ENCODE measurements around the gene RIC8A. TPM values are rescaled to one million over a fixed set of nuclear protein-coding genes. Genes with fewer than 3 reads are reported as not detected.

Gene RIC8A
- total and polyA plus RNA-seq, 4 donors = 30.6 to 77.3 (median 67.8) TPM

DNA sequence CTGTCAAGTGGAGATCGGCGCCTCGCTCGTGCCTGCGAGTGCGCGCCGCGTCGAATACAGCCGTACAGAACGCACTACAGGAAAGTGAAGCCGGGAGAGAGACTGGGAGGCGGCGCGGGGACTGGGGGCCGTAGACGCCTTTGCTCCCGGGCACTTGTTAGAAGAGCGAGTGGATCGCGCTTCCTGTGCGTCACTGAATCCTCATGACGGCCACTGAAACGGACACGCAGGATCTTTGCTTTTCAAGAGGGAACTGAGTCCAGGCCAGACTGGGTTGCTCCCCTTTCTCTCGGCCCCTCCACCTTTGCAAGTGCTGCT, 314 bp downstream of the RIC8A start:
- H3K27me3 ChIP-seq (ENCODE audit: control insufficient read depth in 1 of 2, insufficient read depth in 2 of 2, low read length in 1 of 2) = no peaks in the 10 kb centered on the region
- no peaks in the 10 kb centered on the region for H3K9me3 ChIP-seq (ENCODE audit: control insufficient read depth, low read length)
- peak overlapping the region; percentile 53 to 69 for H3K4me3 ChIP-seq (ENCODE audit: low read length in 2 of 2)
- peak overlapping the region; percentile 65 to 83 for H3K27ac ChIP-seq (ENCODE audit: low read depth in 1 of 2, low read length in 2 of 2)
- WGBS, 2 donors = 0 to 1% methylated on average over 25 to 27 of the region's 27 CpGs
- intact Hi-C loops (cut with DNase I) = loop anchor here in 1 of 2 donors (1.0 to 5.0 kb wide), 4 partner anchors 28 to 299 kb away; partner anchors contain the start of genes PSMD13, RNH1 and SIRT3
- peaks cover 0 to 2% of the 10 kb centered on the region in 2 donors for H3K36me3 ChIP-seq (ENCODE audit: control insufficient read depth in 1 of 2, insufficient read depth in 2 of 2, low read length in 1 of 2)
- no peaks in the 10 kb centered on the region for H3K4me1 ChIP-seq (ENCODE audit: control insufficient read depth in 1 of 2, insufficient read depth in 2 of 2, low read length in 2 of 2)
- ATAC-seq (ENCODE audit: low FRiP score) (peak; percentile 15), DNase-seq (peak in 1 of 2 donors; percentile 81)

DNA sequence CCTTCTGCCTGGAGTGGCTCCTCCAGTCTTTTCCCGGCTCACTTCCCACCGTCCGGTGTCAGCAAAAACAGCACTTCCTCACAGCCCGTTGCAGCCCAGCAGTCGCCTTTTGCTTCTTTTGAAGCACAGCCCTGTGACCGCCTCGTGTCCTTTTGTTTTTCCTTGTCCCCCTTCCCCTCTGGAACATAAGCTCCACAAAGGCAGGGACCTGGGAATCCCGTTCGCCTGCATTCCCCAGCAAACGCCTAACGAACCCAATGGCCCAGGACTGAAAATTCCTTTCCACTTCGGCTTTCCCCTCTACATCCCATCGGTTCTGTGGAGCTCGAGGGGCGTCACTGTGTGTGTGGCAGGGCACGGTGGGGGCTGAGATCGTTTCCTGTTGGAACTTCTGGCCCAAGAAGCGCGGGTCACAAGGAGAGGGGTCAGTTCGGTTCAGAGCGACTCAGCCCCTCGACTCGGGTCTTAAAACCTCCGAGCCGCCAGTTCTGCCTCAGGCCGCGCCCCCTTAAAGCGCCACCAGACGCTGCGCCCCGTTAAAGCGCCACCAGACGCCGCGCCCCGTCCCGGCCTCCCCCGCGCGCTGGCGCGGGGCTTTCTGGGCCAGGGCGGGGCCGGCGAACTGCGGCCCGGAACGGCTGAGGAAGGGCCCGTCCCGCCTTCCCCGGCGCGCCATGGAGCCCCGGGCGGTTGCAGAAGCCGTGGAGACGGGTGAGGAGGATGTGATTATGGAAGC, 841 bp downstream of the RIC8A start:
- DNase-seq (peak; percentile 91 to 93), ATAC-seq (ENCODE audit: low FRiP score) (peak; percentile 89)
- intact Hi-C loops (cut with DNase I) = loop anchor here in 1 of 2 donors (1.0 to 5.0 kb wide), 4 partner anchors 28 to 299 kb away; partner anchors contain the start of genes PSMD13, RNH1 and SIRT3
- Histone ChIP-seq H3K36me3 (ENCODE audit: control insufficient read depth in 1 of 2, insufficient read depth in 2 of 2, low read length in 1 of 2) (peaks cover 0 to 2% of the 10 kb centered on the region in 2 donors), H3K4me1 (ENCODE audit: control insufficient read depth in 1 of 2, insufficient read depth in 2 of 2, low read length in 2 of 2) (no peaks in the 10 kb centered on the region), H3K27ac (ENCODE audit: low read depth in 1 of 2, low read length in 2 of 2) (peak overlapping the region; percentile 65 to 83), H3K27me3 (ENCODE audit: control insufficient read depth in 1 of 2, insufficient read depth in 2 of 2, low read length in 1 of 2) (no peaks in the 10 kb centered on the region), H3K9me3 (ENCODE audit: control insufficient read depth, low read length) (no peaks in the 10 kb centered on the region), H3K4me3 (ENCODE audit: low read length in 2 of 2) (peak overlapping the region; percentile 53 to 69)
- WGBS, 2 donors = 0 to 1% methylated on average over 57 of the region's 57 CpGs

DNA sequence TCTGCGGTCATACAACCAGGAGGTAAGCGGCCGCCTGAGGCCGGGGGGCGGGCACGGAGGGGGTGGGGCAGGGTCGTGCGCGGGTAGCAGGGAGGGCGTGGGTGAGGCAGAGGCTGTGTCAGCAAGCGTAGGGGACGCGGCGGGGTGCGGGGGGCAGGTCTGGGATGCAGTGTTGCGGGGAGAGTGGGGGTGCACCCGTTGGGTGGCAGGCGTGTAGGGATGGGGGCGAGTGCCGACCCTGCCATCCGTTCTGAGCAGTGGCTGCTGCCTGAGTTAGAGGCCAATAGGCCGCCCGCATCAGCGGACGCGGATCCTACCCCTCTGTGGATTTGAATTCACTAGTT, 1.4 kb downstream of the RIC8A start:
- H3K9me3 ChIP-seq (ENCODE audit: control insufficient read depth, low read length) = no peaks in the 10 kb centered on the region
- intact Hi-C loops (cut with DNase I) = loop anchor here in 1 of 2 donors (1.0 to 5.0 kb wide), 4 partner anchors 27 to 298 kb away; partner anchors contain the start of genes PSMD13, RNH1 and SIRT3
- H3K36me3 ChIP-seq (ENCODE audit: control insufficient read depth in 1 of 2, insufficient read depth in 2 of 2, low read length in 1 of 2) = peaks cover 0 to 2% of the 10 kb centered on the region in 2 donors
- WGBS, 2 donors = 1 to 2% methylated on average over 20 to 26 of the region's 26 CpGs
- no peaks in the 10 kb centered on the region for H3K4me1 ChIP-seq (ENCODE audit: control insufficient read depth in 1 of 2, insufficient read depth in 2 of 2, low read length in 2 of 2)
- H3K27me3 ChIP-seq (ENCODE audit: control insufficient read depth in 1 of 2, insufficient read depth in 2 of 2, low read length in 1 of 2) = no peaks in the 10 kb centered on the region
- ATAC-seq (ENCODE audit: low FRiP score) = no peak
- DNase-seq = no peak
- H3K4me3 ChIP-seq (ENCODE audit: low read length in 2 of 2) = peak overlapping the region; percentile 53 to 69
- no peak overlapping the region for H3K27ac ChIP-seq (ENCODE audit: low read depth in 1 of 2, low read length in 2 of 2)

DNA sequence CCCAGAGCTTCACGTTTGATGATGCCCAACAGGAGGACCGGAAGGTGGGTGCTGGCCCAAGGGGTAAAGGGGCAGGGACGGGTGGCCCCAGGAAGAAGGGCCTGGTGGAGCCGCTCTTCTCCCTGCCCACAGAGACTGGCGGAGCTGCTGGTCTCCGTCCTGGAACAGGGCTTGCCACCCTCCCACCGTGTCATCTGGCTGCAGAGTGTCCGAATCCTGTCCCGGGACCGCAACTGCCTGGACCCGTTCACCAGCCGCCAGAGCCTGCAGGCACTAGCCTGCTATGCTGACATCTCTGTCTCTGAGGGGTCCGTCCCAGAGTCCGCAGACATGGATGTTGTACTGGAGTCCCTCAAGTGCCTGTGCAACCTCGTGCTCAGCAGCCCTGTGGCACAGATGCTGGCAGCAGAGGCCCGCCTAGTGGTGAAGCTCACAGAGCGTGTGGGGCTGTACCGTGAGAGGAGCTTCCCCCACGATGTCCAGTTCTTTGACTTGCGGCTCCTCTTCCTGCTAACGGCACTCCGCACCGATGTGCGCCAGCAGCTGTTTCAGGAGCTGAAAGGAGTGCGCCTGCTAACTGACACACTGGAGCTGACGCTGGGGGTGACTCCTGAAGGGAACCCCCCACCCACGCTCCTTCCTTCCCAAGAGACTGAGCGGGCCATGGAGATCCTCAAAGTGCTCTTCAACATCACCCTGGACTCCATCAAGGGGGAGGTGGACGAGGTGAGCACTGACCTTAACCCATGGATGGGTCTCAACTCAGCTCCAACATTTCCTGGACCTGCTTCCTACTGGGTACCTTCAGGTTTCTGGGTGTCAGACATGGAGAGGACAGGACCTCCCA, 2.0 kb downstream of the RIC8A start:
- 45 to 49% methylated on average over 29 of the region's 29 CpGs for WGBS, 2 donors
- ATAC-seq (ENCODE audit: low FRiP score) (no peak), DNase-seq (peak in 1 of 2 donors; percentile 69)
- Histone ChIP-seq H3K9me3 (ENCODE audit: control insufficient read depth, low read length) (no peaks in the 10 kb centered on the region), H3K27me3 (ENCODE audit: control insufficient read depth in 1 of 2, insufficient read depth in 2 of 2, low read length in 1 of 2) (no peaks in the 10 kb centered on the region), H3K4me1 (ENCODE audit: control insufficient read depth in 1 of 2, insufficient read depth in 2 of 2, low read length in 2 of 2) (no peaks in the 10 kb centered on the region), H3K4me3 (ENCODE audit: low read length in 2 of 2) (peak overlapping the region; percentile 53 to 69), H3K27ac (ENCODE audit: low read depth in 1 of 2, low read length in 2 of 2) (no peak overlapping the region), H3K36me3 (ENCODE audit: control insufficient read depth in 1 of 2, insufficient read depth in 2 of 2, low read length in 1 of 2) (peaks cover 0 to 2% of the 10 kb centered on the region in 2 donors)
- intact Hi-C loops (cut with DNase I) = loop anchor here in 1 of 2 donors (5.0 kb wide), 3 partner anchors 148 to 298 kb away; partner anchors contain the start of gene RNH1

DNA sequence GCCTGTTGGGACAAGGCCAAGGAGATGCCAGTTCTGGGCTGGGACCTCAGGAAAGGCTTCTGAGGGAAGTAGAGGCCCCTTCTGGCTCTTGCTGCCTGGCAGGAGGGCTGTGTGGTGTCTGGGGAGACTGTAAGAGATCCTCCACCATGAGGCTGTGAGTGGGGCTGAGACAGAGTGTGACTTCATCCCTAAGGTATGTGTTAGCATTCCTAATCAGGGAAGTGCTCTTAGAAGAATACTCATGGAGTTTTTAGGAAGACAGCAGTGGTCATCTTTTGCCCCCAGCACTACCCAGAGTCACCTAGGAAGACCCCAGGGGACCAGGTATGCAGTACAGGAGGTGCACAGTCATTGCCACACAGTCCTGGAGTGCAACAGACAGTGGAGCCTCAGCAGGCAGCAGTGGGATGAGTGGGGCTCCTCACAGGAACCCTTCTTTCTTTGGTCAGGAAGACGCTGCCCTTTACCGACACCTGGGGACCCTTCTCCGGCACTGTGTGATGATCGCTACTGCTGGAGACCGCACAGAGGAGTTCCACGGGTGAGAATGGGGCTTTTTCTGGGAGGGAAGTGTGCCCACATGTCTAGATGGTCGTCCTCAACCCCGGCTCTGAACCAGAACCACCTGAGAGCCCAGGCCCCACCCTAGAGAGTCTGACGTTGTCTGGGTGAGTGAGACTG, 2.8 kb downstream of the RIC8A start:
- 83 to 85% methylated on average over 9 of the region's 9 CpGs for WGBS, 2 donors
- H3K36me3 ChIP-seq (ENCODE audit: control insufficient read depth in 1 of 2, insufficient read depth in 2 of 2, low read length in 1 of 2) = peaks cover 0 to 3% of the 10 kb centered on the region in 2 donors
- H3K4me3 ChIP-seq (ENCODE audit: low read length in 2 of 2) = no peak overlapping the region
- no peak for ATAC-seq (ENCODE audit: low FRiP score)
- no peak for DNase-seq
- no peaks in the 10 kb centered on the region for H3K4me1 ChIP-seq (ENCODE audit: control insufficient read depth in 1 of 2, insufficient read depth in 2 of 2, low read length in 2 of 2)
- H3K27me3 ChIP-seq (ENCODE audit: control insufficient read depth in 1 of 2, insufficient read depth in 2 of 2, low read length in 1 of 2) = no peaks in the 10 kb centered on the region
- no peak overlapping the region for H3K27ac ChIP-seq (ENCODE audit: low read depth in 1 of 2, low read length in 2 of 2)
- no peaks in the 10 kb centered on the region for H3K9me3 ChIP-seq (ENCODE audit: control insufficient read depth, low read length)
- intact Hi-C loops (cut with DNase I) = no loop called here

DNA sequence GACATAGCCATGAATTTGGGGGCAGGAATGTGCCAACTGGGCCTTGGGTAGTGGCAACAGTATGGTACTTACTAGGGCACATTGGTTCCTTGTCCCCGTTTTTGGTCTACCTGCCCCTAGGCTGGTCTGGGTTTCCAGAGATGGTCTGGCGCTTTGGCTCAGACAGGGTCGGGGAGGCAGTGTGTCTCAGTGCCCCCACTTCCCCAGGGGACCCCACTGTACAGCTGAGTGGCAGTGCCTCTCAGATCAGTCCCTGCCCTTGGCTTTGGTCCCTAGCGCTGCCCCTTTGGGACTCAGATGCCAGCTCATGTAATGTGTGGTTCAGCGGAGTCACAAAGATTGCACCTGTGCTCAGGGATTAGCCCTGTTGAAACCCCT, 3.3 kb downstream of the RIC8A start:
- Histone ChIP-seq H3K4me1 (ENCODE audit: control insufficient read depth in 1 of 2, insufficient read depth in 2 of 2, low read length in 2 of 2) (no peaks in the 10 kb centered on the region), H3K9me3 (ENCODE audit: control insufficient read depth, low read length) (no peaks in the 10 kb centered on the region), H3K27ac (ENCODE audit: low read depth in 1 of 2, low read length in 2 of 2) (no peak overlapping the region), H3K27me3 (ENCODE audit: control insufficient read depth in 1 of 2, insufficient read depth in 2 of 2, low read length in 1 of 2) (no peaks in the 10 kb centered on the region), H3K4me3 (ENCODE audit: low read length in 2 of 2) (no peak overlapping the region), H3K36me3 (ENCODE audit: control insufficient read depth in 1 of 2, insufficient read depth in 2 of 2, low read length in 1 of 2) (peaks cover 0 to 2% of the 10 kb centered on the region in 2 donors)
- ATAC-seq (ENCODE audit: low FRiP score) = no peak
- WGBS, 2 donors = 85 to 86% methylated on average over 5 of the region's 5 CpGs
- no peak for DNase-seq
- intact Hi-C loops (cut with DNase I) = no loop called here

DNA sequence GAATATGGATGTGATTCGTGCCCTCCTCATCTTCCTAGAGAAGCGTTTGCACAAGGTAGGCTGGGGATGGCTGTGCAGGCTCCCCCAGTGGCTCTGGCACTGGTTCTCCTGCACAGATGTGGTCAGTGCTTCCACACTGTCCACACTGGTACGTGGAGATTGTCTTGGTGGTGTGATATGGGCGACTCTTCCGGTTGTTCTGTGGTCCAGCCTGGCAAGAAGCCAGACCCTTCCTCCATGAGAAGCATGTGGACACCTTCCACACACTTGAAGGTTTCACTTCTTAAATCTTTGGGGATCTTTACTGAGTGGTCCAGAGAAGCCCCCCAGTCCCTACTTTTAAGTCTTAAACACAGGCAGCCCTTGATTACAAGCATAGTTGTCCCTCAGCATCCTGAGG, 3.8 kb downstream of the RIC8A start:
- intact Hi-C loops (cut with DNase I) = no loop called here
- Histone ChIP-seq H3K36me3 (ENCODE audit: control insufficient read depth in 1 of 2, insufficient read depth in 2 of 2, low read length in 1 of 2) (peaks cover 0 to 2% of the 10 kb centered on the region in 2 donors), H3K9me3 (ENCODE audit: control insufficient read depth, low read length) (no peaks in the 10 kb centered on the region), H3K27ac (ENCODE audit: low read depth in 1 of 2, low read length in 2 of 2) (no peak overlapping the region), H3K4me1 (ENCODE audit: control insufficient read depth in 1 of 2, insufficient read depth in 2 of 2, low read length in 2 of 2) (no peaks in the 10 kb centered on the region), H3K27me3 (ENCODE audit: control insufficient read depth in 1 of 2, insufficient read depth in 2 of 2, low read length in 1 of 2) (no peaks in the 10 kb centered on the region), H3K4me3 (ENCODE audit: low read length in 2 of 2) (no peak overlapping the region)
- ATAC-seq (ENCODE audit: low FRiP score) (no peak), DNase-seq (no peak)
- 60 to 67% methylated on average over 5 of the region's 5 CpGs for WGBS, 2 donors

DNA sequence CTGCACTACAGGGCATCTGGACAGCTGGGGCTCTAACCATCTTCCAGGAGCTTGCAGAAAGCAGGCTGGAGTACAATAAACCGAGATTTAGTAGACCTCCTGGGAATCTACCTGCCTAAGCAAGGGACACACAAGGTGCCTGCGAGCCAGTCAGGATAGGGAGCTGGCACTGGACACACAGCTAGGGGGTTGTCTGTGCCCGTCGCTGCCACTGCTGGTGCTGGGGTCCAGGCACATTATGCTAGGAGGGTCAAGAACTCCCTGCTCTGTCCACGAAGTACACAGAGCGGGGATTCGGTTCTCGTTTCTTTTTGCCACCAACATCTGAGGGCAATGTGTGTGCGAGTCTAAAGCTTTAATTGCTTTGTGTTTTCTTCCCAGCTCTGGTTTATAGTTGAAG, 4.2 kb downstream of the RIC8A start:
- Histone ChIP-seq H3K9me3 (ENCODE audit: control insufficient read depth, low read length) (no peaks in the 10 kb centered on the region), H3K27ac (ENCODE audit: low read depth in 1 of 2, low read length in 2 of 2) (no peak overlapping the region), H3K4me3 (ENCODE audit: low read length in 2 of 2) (no peak overlapping the region), H3K4me1 (ENCODE audit: control insufficient read depth in 1 of 2, insufficient read depth in 2 of 2, low read length in 2 of 2) (no peaks in the 10 kb centered on the region), H3K36me3 (ENCODE audit: control insufficient read depth in 1 of 2, insufficient read depth in 2 of 2, low read length in 1 of 2) (peaks cover 0 to 2% of the 10 kb centered on the region in 2 donors), H3K27me3 (ENCODE audit: control insufficient read depth in 1 of 2, insufficient read depth in 2 of 2, low read length in 1 of 2) (no peaks in the 10 kb centered on the region)
- 79 to 89% methylated on average over 9 of the region's 9 CpGs for WGBS, 2 donors
- DNase-seq (no peak), ATAC-seq (ENCODE audit: low FRiP score) (no peak)
- intact Hi-C loops (cut with DNase I) = no loop called here

All from aorta (tissue), 5 donors.